HEK293 (cell line): Measurements from ENCODE around the gene TMPRSS12.

ENCODE experiments used
- CTCF ChIA-PET: fragments of 350-600 bp; formaldehyde crosslinking; extraction: SDS; loops from one replicate; lab custom pipeline; 2021; ENCODE audit warnings: antibody characterized with exemption; lab: Yijun Ruan, JAX
- POLR2A ChIA-PET: fragments of 300-600 bp; formaldehyde crosslinking; extraction: SDS; loops from one replicate; lab custom pipeline; 2020; ENCODE audit warnings: antibody characterized with exemption, inconsistent platforms; lab: Yijun Ruan, JAX
- H3K27ac ChIP-seq: fragments of 200-500 bp; sonication (Bioruptor generic); 2 replicates; pipeline ENCODE4 v1.5.1; 2014; ENCODE audit warnings: low read depth, low read length, control low read depth, inconsistent platforms; ENCODE audit errors: extremely low read depth
- H3K36me3 ChIP-seq, 2 experiments: fragments of 200-500 bp in 1 of 2; sonication (Bioruptor generic) in 1 of 2; 1 replicate in 1 of 2; 2 replicates in 1 of 2; pipeline ENCODE4 v1.5.1; 2014 to 2017; ENCODE audit warnings: inconsistent platforms in 2 of 2, low read length in 2 of 2; ENCODE audit not compliant: control insufficient read depth in 2 of 2, insufficient read depth in 1 of 2
- H3K4me1 ChIP-seq: fragments of 200-500 bp; sonication (Bioruptor generic); 2 replicates; pipeline ENCODE4 v1.5.1; 2014; ENCODE audit warnings: mild to moderate bottlenecking, low read length, inconsistent platforms; ENCODE audit not compliant: control insufficient read depth, insufficient read depth
- H3K4me3 ChIP-seq: 2 replicates; pipeline ENCODE4 v1.5.1; 2011; ENCODE audit warnings: low read depth, mild to moderate bottlenecking, control low read depth, low read length, moderate library complexity
- H3K9me3 ChIP-seq: fragments of 200-500 bp; sonication (Bioruptor generic); 2 replicates; pipeline ENCODE4 v1.5.1; 2014; ENCODE audit warnings: low read depth, low read length, inconsistent platforms; ENCODE audit not compliant: control insufficient read depth, insufficient read depth
- BCL6B ChIP-seq: fragments of 450-650 bp; formaldehyde crosslinking; IDR thresholded peaks from 2 replicates; pipeline ENCODE4 v1.5.1; 2017; ENCODE audit warnings: missing biosample characterization, missing genetic modification characterization
- HOXA7 ChIP-seq: sonication (generic); formaldehyde crosslinking; IDR thresholded peaks from 2 replicates; pipeline ENCODE4 v1.8.1; 2022; ENCODE audit warnings: missing genetic modification reagents, borderline replicate concordance
- IKZF3 ChIP-seq: fragments of 450-650 bp; IDR thresholded peaks from 2 replicates; pipeline ENCODE4 v1.5.0; 2018; ENCODE audit warnings: missing biosample characterization, mild to moderate bottlenecking, missing genetic modification characterization, moderate library complexity
- PRDM1 ChIP-seq: fragments of 450-650 bp; formaldehyde crosslinking; IDR thresholded peaks from 2 replicates; pipeline ENCODE4; 2016; ENCODE audit warnings: missing biosample characterization, missing genetic modification characterization
- PRDM6 ChIP-seq: fragments of 450-650 bp; formaldehyde crosslinking; IDR thresholded peaks from 2 replicates; pipeline ENCODE4 v1.5.1; 2017; ENCODE audit warnings: missing biosample characterization, missing genetic modification characterization
- RBAK ChIP-seq: fragments of 450-650 bp; formaldehyde crosslinking; IDR thresholded peaks from 2 replicates; pipeline ENCODE4 v1.5.1; 2016; ENCODE audit warnings: missing biosample characterization, missing genetic modification characterization
- SCRT2 ChIP-seq: fragments of 450-650 bp; formaldehyde crosslinking; IDR thresholded peaks from 2 replicates; pipeline ENCODE4 v1.5.1; 2016; ENCODE audit warnings: missing biosample characterization, missing genetic modification characterization
- SETDB1 ChIP-seq: IDR thresholded peaks from one replicate; pipeline ENCODE4 v1.6.1; 2017; ENCODE audit warnings: mild to moderate bottlenecking, low read length, moderate library complexity, mixed read lengths; ENCODE audit not compliant: insufficient read length
- ZBTB17 ChIP-seq: fragments of 450-650 bp; formaldehyde crosslinking; IDR thresholded peaks from 2 replicates; pipeline ENCODE4 v1.5.1; 2016; ENCODE audit warnings: missing biosample characterization, missing genetic modification characterization
- ZNF121 ChIP-seq: fragments of 450-650 bp; formaldehyde crosslinking; IDR thresholded peaks from 2 replicates; pipeline ENCODE4 v1.5.1; 2016; ENCODE audit warnings: missing biosample characterization, missing genetic modification characterization
- ZNF133 ChIP-seq: fragments of 450-650 bp; formaldehyde crosslinking; IDR thresholded peaks from 2 replicates; pipeline ENCODE4 v1.5.1; 2016; ENCODE audit warnings: missing biosample characterization, missing genetic modification characterization
- ZNF174 ChIP-seq: fragments of 450-650 bp; formaldehyde crosslinking; IDR thresholded peaks from 2 replicates; pipeline ENCODE4 v1.5.0; 2017; ENCODE audit warnings: missing biosample characterization, mild to moderate bottlenecking, missing genetic modification characterization
- ZNF366 ChIP-seq: fragments of 450-650 bp; formaldehyde crosslinking; conservative IDR thresholded peaks from 2 replicates; pipeline ENCODE4 v1.5.1; 2016; ENCODE audit warnings: missing biosample characterization, missing genetic modification characterization
- ZNF391 ChIP-seq: fragments of 450-650 bp; formaldehyde crosslinking; IDR thresholded peaks from 2 replicates; pipeline ENCODE4 v1.5.1; 2016; ENCODE audit warnings: low read depth, missing biosample characterization, missing genetic modification characterization, borderline replicate concordance
- ZNF398 ChIP-seq: fragments of 450-650 bp; formaldehyde crosslinking; IDR thresholded peaks from 2 replicates; pipeline ENCODE4 v1.5.1; 2017; ENCODE audit warnings: missing biosample characterization, missing genetic modification characterization
- ZNF423 ChIP-seq: fragments of 450-650 bp; formaldehyde crosslinking; IDR thresholded peaks from 2 replicates; pipeline ENCODE4 v1.5.1; 2016; ENCODE audit warnings: missing biosample characterization, missing genetic modification characterization
- ZNF426 ChIP-seq: fragments of 450-650 bp; formaldehyde crosslinking; IDR thresholded peaks from 2 replicates; pipeline ENCODE4 v1.5.1; 2017; ENCODE audit warnings: missing biosample characterization, missing genetic modification characterization, mild to moderate bottlenecking, inconsistent platforms, moderate library complexity
- ZNF513 ChIP-seq: fragments of 450-650 bp; IDR thresholded peaks from 2 replicates; pipeline ENCODE4 v1.5.1; 2018; ENCODE audit warnings: missing biosample characterization, missing genetic modification characterization
- ZNF549 ChIP-seq: fragments of 450-650 bp; IDR thresholded peaks from 2 replicates; pipeline ENCODE4 v1.5.1; 2018; ENCODE audit warnings: missing biosample characterization, missing genetic modification characterization, mild to moderate bottlenecking, inconsistent platforms, moderate library complexity

TMPRSS12 gene

GRCh38 chr12:50840809-50841487 lies 1.8 kb upstream of the TMPRSS12 start:
- no peak for TF ChIP-seq ZNF513
- TF ChIP-seq RBAK (tag by site-specific recombination), result 0 out of 2 replicates have a peak, but pooled peaks have one; percentile 39
- TF ChIP-seq SETDB1, result peak; percentile 38
- no peak for TF ChIP-seq ZNF366
- TF ChIP-seq IKZF3, result no peak
- TF ChIP-seq, all 188 proteins: peak for 2
- no peaks in the 10 kb centered on the region for H3K4me1 ChIP-seq
- POLR2A ChIA-PET, result interaction anchor here (0.6 kb wide), 1 partner anchor 74 kb away, joined by 5 read pairs; no protein-coding TSS in a partner anchor
- H3K4me3 ChIP-seq, result no peak overlapping the region
- no peaks in the 10 kb centered on the region for H3K9me3 ChIP-seq
- no peaks in the 10 kb centered on the region for H3K36me3 ChIP-seq
- no peak overlapping the region for H3K27ac ChIP-seq
- CTCF ChIA-PET, result interaction anchor here (0.6 to 1.0 kb wide), 2 partner anchors 9 to 842 kb away, joined by 3 read pairs; no protein-coding TSS in a partner anchor

GRCh38 chr12:50841716-50842531 lies 802 bp upstream of the TMPRSS12 start:
- Histone ChIP-seq H3K36me3 (no peaks in the 10 kb centered on the region), H3K4me1 (no peaks in the 10 kb centered on the region), H3K9me3 (no peaks in the 10 kb centered on the region), H3K4me3 (no peak overlapping the region), H3K27ac (no peak overlapping the region)
- TF ChIP-seq ZNF549 (tag by site-specific recombination) (no peak), ZNF391 (tag by site-specific recombination) (no peak), ZNF174 (tag by site-specific recombination) (no peak)
- CTCF ChIA-PET, result no interaction called here
- POLR2A ChIA-PET, result no interaction called here

GRCh38 chr12:50845021-50845647 lies 2.4 kb downstream of the TMPRSS12 start:
- H3K4me3 ChIP-seq, result no peak overlapping the region
- ChIA-PET CTCF (interaction anchor here (1.1 to 1.6 kb wide), 4 partner anchors 8 to 35 kb away, joined by 3 to 7 read pairs (median 3); no protein-coding TSS in a partner anchor), POLR2A (no interaction called here)
- no peaks in the 10 kb centered on the region for H3K4me1 ChIP-seq
- H3K9me3 ChIP-seq, result no peaks in the 10 kb centered on the region
- no peaks in the 10 kb centered on the region for H3K36me3 ChIP-seq
- TF ChIP-seq PRDM6 (tag by site-specific recombination) (peak; percentile 34; the same call in 1 of the 2 replicates), ZNF423 (tag by site-specific recombination) (no peak), ZBTB17 (tag by site-specific recombination) (peak; percentile 40), SCRT2 (tag by site-specific recombination) (no peak), ZNF426 (tag by site-specific recombination) (no peak), HOXA7 (CRISPR knock-in tag) (no peak), ZNF133 (tag by site-specific recombination) (no peak), ZNF398 (tag by site-specific recombination) (no peak), ZNF121 (tag by site-specific recombination) (no peak), BCL6B (tag by site-specific recombination) (peak; percentile 72), PRDM1 (0 out of 2 replicates have a peak, but pooled peaks have one; percentile 34)
- H3K27ac ChIP-seq, result no peak overlapping the region
